IMR-90 (cell line): ENCODE measurements around the gene DENND5A. TPM values are rescaled to one million over a fixed set of nuclear protein-coding genes. Genes with fewer than 3 reads are reported as not detected.
A peak's percentile ranks its signal among the peaks of the same experiment; 100 is the strongest.

Source experiments
- ATAC-seq: fragments of 200-7000 bp; cut with Tn5 transposase; 2 replicates; pipeline ENCODE4 v1.9.1; 2020; ENCODE audit warnings: low read depth, mild to moderate bottlenecking, moderate library complexity
- BruUV-seq: library from RNA; stranded (reverse); fragments of 400-500 nt; replicated peaks from 2 replicates; lab custom pipeline; 2021; lab: Mats Ljungman, UMichigan
- CTCF ChIA-PET: fragments of 300-600 bp; formaldehyde crosslinking; extraction: SDS; loops from one replicate; lab custom pipeline; 2021; ENCODE audit warnings: antibody characterized with exemption; lab: Yijun Ruan, JAX
- POLR2A ChIA-PET: fragments of 300-600 bp; sonication (Branson Sonifier 250); formaldehyde crosslinking; loops from one replicate; lab custom pipeline; 2022; ENCODE audit warnings: antibody characterized with exemption; ENCODE audit not compliant: unreplicated experiment; lab: Charles Lee
- DNase-seq: peaks from one replicate; pipeline ENCODE4 v3.0.0; 2013
- H2AFZ ChIP-seq: replicated peaks from 2 replicates; pipeline ENCODE3; 2013; ENCODE audit warnings: low read length, mild to moderate bottlenecking; ENCODE audit not compliant: poor library complexity
- H2AK5ac ChIP-seq: 2 replicates; pipeline ENCODE4 v1.6.1; 2013; ENCODE audit warnings: low read depth, low read length, inconsistent platforms
- H2AK9ac ChIP-seq: replicated peaks from 2 replicates; pipeline ENCODE3; 2013; ENCODE audit warnings: mild to moderate bottlenecking, low read depth, low read length, moderate library complexity; ENCODE audit not compliant: poor library complexity
- H2BK120ac ChIP-seq: 2 replicates; pipeline ENCODE4 v1.6.1; 2013; ENCODE audit warnings: low read depth, low read length, inconsistent platforms
- H2BK15ac ChIP-seq: 3 replicates; pipeline ENCODE4 v1.6.1; 2013; ENCODE audit warnings: low read depth, low read length, inconsistent platforms
- H2BK20ac ChIP-seq: 2 replicates; pipeline ENCODE4 v1.6.1; 2013; ENCODE audit warnings: low read depth, mild to moderate bottlenecking, inconsistent platforms, low read length, moderate library complexity
- H2BK5ac ChIP-seq: 2 replicates; pipeline ENCODE4 v1.6.1; 2013; ENCODE audit warnings: mild to moderate bottlenecking, low read depth, low read length, inconsistent platforms; ENCODE audit not compliant: poor library complexity, severe bottlenecking
- H3K14ac ChIP-seq: replicated peaks from 2 replicates; pipeline ENCODE4 v1.6.1; 2013; ENCODE audit warnings: low read depth, low read length, inconsistent platforms
- H3K18ac ChIP-seq: 2 replicates; pipeline ENCODE4 v1.6.1; 2013; ENCODE audit warnings: low read depth, low read length, control low read depth
- H3K23ac ChIP-seq: 2 replicates; pipeline ENCODE4 v1.6.1; 2013; ENCODE audit warnings: low read depth, low read length, inconsistent platforms
- H3K27ac ChIP-seq: 2 replicates; pipeline ENCODE4 v1.5.1; 2013; ENCODE audit warnings: mild to moderate bottlenecking, control low read depth, low read length; ENCODE audit not compliant: insufficient read depth
- H3K27me3 ChIP-seq: 2 replicates; pipeline ENCODE4 v1.6.1; 2013; ENCODE audit warnings: low read length; ENCODE audit not compliant: control insufficient read depth, insufficient read depth
- H3K36me3 ChIP-seq: 2 replicates; pipeline ENCODE4 v1.6.1; 2013; ENCODE audit warnings: low read length, mixed read lengths; ENCODE audit not compliant: control insufficient read depth, insufficient read depth
- H3K4ac ChIP-seq: 2 replicates; pipeline ENCODE4 v1.6.1; 2013; ENCODE audit warnings: low read depth, low read length, inconsistent platforms
- H3K4me1 ChIP-seq: 2 replicates; pipeline ENCODE4 v1.6.1; 2013; ENCODE audit warnings: low read length, mixed read lengths; ENCODE audit not compliant: control insufficient read depth, insufficient read depth
- H3K4me2 ChIP-seq: 2 replicates; pipeline ENCODE4 v1.6.1; 2013; ENCODE audit warnings: low read depth, mild to moderate bottlenecking, control low read depth, low read length, moderate library complexity
- H3K4me3 ChIP-seq: 2 replicates; pipeline ENCODE4 v1.5.1; 2013; ENCODE audit warnings: low read depth, mild to moderate bottlenecking, control low read depth, low read length, moderate library complexity; ENCODE audit not compliant: insufficient read depth
- H3K56ac ChIP-seq: 2 replicates; pipeline ENCODE4 v1.6.1; 2013; ENCODE audit warnings: low read length, inconsistent platforms; ENCODE audit not compliant: insufficient read depth; ENCODE audit errors: extremely low read depth
- H3K79me1 ChIP-seq, 2 experiments: 2 replicates each; pipeline ENCODE4 v1.6.1; 2013; ENCODE audit warnings: low read length in 2 of 2, inconsistent platforms in 1 of 2, low read depth in 1 of 2
- H3K9ac ChIP-seq: 2 replicates; pipeline ENCODE4 v1.6.1; 2013; ENCODE audit warnings: low read depth, low read length, control low read depth
- H3K9me1 ChIP-seq: 2 replicates; pipeline ENCODE4 v1.6.1; 2013; ENCODE audit warnings: low read length, inconsistent platforms; ENCODE audit not compliant: insufficient read depth
- H3K9me3 ChIP-seq: 2 replicates; pipeline ENCODE4 v1.6.1; 2013; ENCODE audit warnings: low read length; ENCODE audit not compliant: control insufficient read depth, insufficient read depth
- H4K20me1 ChIP-seq: 2 replicates; pipeline ENCODE4 v1.6.1; 2013; ENCODE audit warnings: low read length, inconsistent platforms; ENCODE audit not compliant: insufficient read depth
- H4K5ac ChIP-seq: 2 replicates; pipeline ENCODE4 v1.6.1; 2013; ENCODE audit warnings: mild to moderate bottlenecking, low read depth, low read length, control low read depth
- H4K8ac ChIP-seq, 2 experiments: 2 replicates each; pipeline ENCODE4 v1.6.1; 2013; ENCODE audit warnings: low read depth in 2 of 2, low read length in 2 of 2, control low read depth in 1 of 2, inconsistent platforms in 1 of 2
- H4K91ac ChIP-seq: 2 replicates; pipeline ENCODE4 v1.6.1; 2013; ENCODE audit warnings: low read depth, low read length, inconsistent platforms; ENCODE audit not compliant: insufficient read depth
- BHLHE40 ChIP-seq: fragments of 150-350 bp; IDR thresholded peaks from 2 replicates; pipeline ENCODE4 v1.6.1; 2016; ENCODE audit warnings: mild to moderate bottlenecking, low read depth, low read length
- CEBPB ChIP-seq: IDR thresholded peaks from 2 replicates; pipeline ENCODE4 v1.6.1; 2012; ENCODE audit warnings: low read depth, low read length, improper control_type of control experiment
- CHD1 ChIP-seq: IDR thresholded peaks from 2 replicates; pipeline ENCODE4 v1.6.1; 2012; ENCODE audit warnings: low read depth, low read length, improper control_type of control experiment
- CTCF ChIP-seq: conservative IDR thresholded peaks from 2 replicates; pipeline ENCODE4 v1.5.1; 2012; ENCODE audit warnings: mild to moderate bottlenecking, low read depth, low read length, improper control_type of control experiment
- ELK1 ChIP-seq: fragments of 150-350 bp; IDR thresholded peaks from 2 replicates; pipeline ENCODE4 v1.6.1; 2016; ENCODE audit warnings: low read depth, mild to moderate bottlenecking, low read length, moderate library complexity, borderline replicate concordance
- FOS ChIP-seq: fragments of 150-350 bp; IDR thresholded peaks from 2 replicates; pipeline ENCODE4 v1.6.1; 2016; ENCODE audit warnings: low read depth, low read length
- MAFK ChIP-seq: IDR thresholded peaks from 2 replicates; pipeline ENCODE4 v1.6.1; 2012; ENCODE audit warnings: low read depth, low read length, improper control_type of control experiment
- MAZ ChIP-seq: IDR thresholded peaks from 2 replicates; pipeline ENCODE4 v1.6.1; 2012; ENCODE audit warnings: low read depth, mild to moderate bottlenecking, low read length, improper control_type of control experiment, moderate library complexity, borderline replicate concordance
- MXI1 ChIP-seq: IDR thresholded peaks from 2 replicates; pipeline ENCODE4 v1.6.1; 2012; ENCODE audit warnings: low read depth, mild to moderate bottlenecking, low read length, moderate library complexity, borderline replicate concordance
- NFE2L2 ChIP-seq: fragments of 150-350 bp; IDR thresholded peaks from 2 replicates; pipeline ENCODE4 v1.6.1; 2016; ENCODE audit warnings: low read depth, mild to moderate bottlenecking, low read length
- POLR2A ChIP-seq: IDR thresholded peaks from 2 replicates; pipeline ENCODE4 v1.6.1; 2012; ENCODE audit warnings: mild to moderate bottlenecking, low read depth, low read length
- RAD21 ChIP-seq: IDR thresholded peaks from 2 replicates; pipeline ENCODE4 v1.6.1; 2012; ENCODE audit warnings: low read length, improper control_type of control experiment
- RCOR1 ChIP-seq: IDR thresholded peaks from 2 replicates; pipeline ENCODE4 v1.6.1; 2012; ENCODE audit warnings: mild to moderate bottlenecking, low read length, improper control_type of control experiment; ENCODE audit not compliant: insufficient replicate concordance
- RFX5 ChIP-seq: IDR thresholded peaks from 2 replicates; pipeline ENCODE4 v1.8.0; 2012; ENCODE audit warnings: low read depth, mild to moderate bottlenecking, low read length, moderate library complexity
- SMC3 ChIP-seq: fragments of 150-350 bp; IDR thresholded peaks from 2 replicates; pipeline ENCODE4 v1.6.1; 2016; ENCODE audit warnings: low read depth, mild to moderate bottlenecking, antibody characterized with exemption, low read length, moderate library complexity
- USF2 ChIP-seq: fragments of 150-350 bp; IDR thresholded peaks from 2 replicates; pipeline ENCODE4 v1.6.1; 2017; ENCODE audit warnings: mild to moderate bottlenecking, antibody characterized with exemption, low read length, low read depth
- WGBS, 2 experiments: methylation state at CpG; one replicate each; pipeline versions ENCODE4 v1.1.5 to v1.1.7; 2013; ENCODE audit warnings: missing lambda C conversion rate in 2 of 2; ENCODE audit not compliant: insufficient read length in 1 of 2; ENCODE audit errors: extremely low coverage in 2 of 2; 5-methylcytosine and 5-hydroxymethylcytosine counted together
- dilution Hi-C: fragments of 300-500 bp; cut with HindIII; formaldehyde crosslinking; loops from one replicate; pipeline ENCODE4 v1.14.3; 2018; ENCODE audit warnings: low sequenced_read_pairs; ENCODE audit not compliant: unreplicated experiment
- in situ Hi-C: fragments of 300-500 bp; cut with MboI; formaldehyde crosslinking; loops from 3 replicates; pipeline ENCODE4 v1.14.3; 2019; ENCODE audit warnings: low sequenced_read_pairs, inconsistent platforms, mixed read lengths
- intact Hi-C: fragments of 100-400 bp; cut with micrococcal nuclease; formaldehyde crosslinking; loops from 2 replicates; pipeline ENCODE4 v1.10.0; 2022
- polyA plus RNA-seq, 3 experiments: library from polyadenylated mRNA; depleted of rRNA; stranded (reverse); fragments of >200 nt; gene quantifications; 2 replicates each; pipeline ENCODE4 v1.2.3, GENCODE V29; 2012; ENCODE audit warnings: low replicate concordance in 1 of 3
- total RNA-seq: library from RNA; depleted of rRNA; stranded (reverse); fragments of >200 nt; gene quantifications from 2 replicates; pipeline ENCODE4 v1.2.3, GENCODE V29; 2012

The DENND5A gene
- total and polyA plus RNA-seq, 2 of the 4 experiments (the other 2 are of a cell fraction) = 179 to 192 TPM

- Histone ChIP-seq H3K4me3 (no peak overlapping the region), H4K5ac (no peak overlapping the region), H2AK5ac (no peak overlapping the region), H3K4ac (no peak overlapping the region), H3K56ac (no peak overlapping the region), H3K27me3 (no peaks in the 10 kb centered on the region), H3K9me1 (peaks cover 23% of the 10 kb centered on the region), H3K9me3 (no peaks in the 10 kb centered on the region), H2BK5ac (no peak overlapping the region), H4K91ac (no peak overlapping the region), H2AK9ac (no peak overlapping the region), H3K14ac (no peak overlapping the region), H2BK120ac (no peak overlapping the region), H2AFZ (no peak overlapping the region), H3K9ac (no peak overlapping the region), H3K18ac (no peak overlapping the region), H3K4me2 (peak overlapping the region; percentile 72; the same call in 1 of the 2 replicates), H2BK20ac (no peak overlapping the region), H3K79me1 (peaks cover 7 to 81% of the 10 kb centered on the region in 2 experiments), H3K36me3 (no peaks in the 10 kb centered on the region), H2BK15ac (no peak overlapping the region), H4K8ac (no peak overlapping the region), H3K23ac (no peak overlapping the region), H3K4me1 (peaks cover 15% of the 10 kb centered on the region), H3K27ac (no peak overlapping the region), H4K20me1 (peaks cover 89% of the 10 kb centered on the region)
- ChIA-PET POLR2A (no interaction called here), CTCF (no interaction called here)
- ATAC-seq (no peak), DNase-seq (no peak)
- intact Hi-C loops (no loop called here), dilution Hi-C loops (no loop called here), in situ Hi-C loops (no loop called here)
- TF ChIP-seq USF2 = no peak
- TF ChIP-seq FOS = no peak
- TF ChIP-seq CHD1 = no peak
- no peak for TF ChIP-seq MAFK
- TF ChIP-seq RCOR1 = no peak
- TF ChIP-seq SMC3 = no peak
- no peak for TF ChIP-seq BHLHE40
- no peak for TF ChIP-seq MXI1
- TF ChIP-seq RFX5 = no peak
- TF ChIP-seq ELK1 = no peak
- no peak for TF ChIP-seq POLR2A
- TF ChIP-seq CEBPB = no peak
- no peak for TF ChIP-seq MAZ
- TF ChIP-seq RAD21 = no peak
- TF ChIP-seq NFE2L2 = no peak
- TF ChIP-seq CTCF = no peak
- WGBS, 2 experiments = 83% methylated on average over 1 of the region's 3 CpGs; no CpG with 5 or more reads in 1 of the 2 experiments
- no TSS peak for BruUV-seq
Observed at GRCh38 chr11:9232482-9232881, 32.7 kb downstream of the DENND5A start.
